Colonic mucosa (tissue), 4 donors: ENCODE measurements around the gene GHR. TPM values are rescaled to one million over a fixed set of nuclear protein-coding genes. Genes with fewer than 3 reads are reported as not detected.

Experiments used
- DNase-seq: peaks from one replicate; pipeline ENCODE4 v3.0.0-alpha.2; 2020
- H3K27ac ChIP-seq: fragments of 200-600 bp; one replicate; pipeline ENCODE4 v1.8.0; 2021
- H3K27me3 ChIP-seq: fragments of 200-600 bp; one replicate; pipeline ENCODE4 v1.8.0; 2021
- H3K36me3 ChIP-seq: fragments of 200-600 bp; one replicate; pipeline ENCODE4 v1.8.0; 2021
- H3K4me1 ChIP-seq: fragments of 200-600 bp; one replicate; pipeline ENCODE4 v1.8.0; 2021; ENCODE audit warnings: mild to moderate bottlenecking
- H3K4me3 ChIP-seq: fragments of 200-600 bp; one replicate; pipeline ENCODE4 v1.8.0; 2021
- H3K9ac ChIP-seq, 2 donors: one replicate each; pipeline ENCODE4 v1.7.0; 2013; ENCODE audit warnings: control low read depth in 2 of 2, low read depth in 2 of 2, low read length in 2 of 2
- H3K9me3 ChIP-seq: fragments of 200-600 bp; one replicate; pipeline ENCODE4 v1.8.0; 2021
- intact Hi-C: fragments of 100-400 bp; cut with DNase I; formaldehyde crosslinking; loops from one replicate; pipeline ENCODE4 v1.14.1; 2022
- total RNA-seq, 2 donors: library from RNA; stranded (reverse); fragmentation: NEBNext Ultra II Directional in 1 of 2; extraction: Animal tissue kit (Norgen Biotek cat#: 25700) in 1 of 2; gene quantifications; one replicate each; pipeline ENCODE4 v1.2.1, GENCODE V29; 2021
- TF ChIP-seq, protein P1 (sequence below): fragments of 200-600 bp; IDR thresholded peaks from one replicate; pipeline ENCODE4 v1.8.0; 2022; ENCODE audit warnings: antibody characterized with exemption, mild to moderate bottlenecking
- donor health status: healthy.
- donor health status: DM: no; HTN: no; CAD: no.
- donor health status: DM: no; HTN: no; CAD: no.

Gene GHR
- total RNA-seq, 2 donors from 2014 or later = 2.4 to 6.8 TPM

DNA sequence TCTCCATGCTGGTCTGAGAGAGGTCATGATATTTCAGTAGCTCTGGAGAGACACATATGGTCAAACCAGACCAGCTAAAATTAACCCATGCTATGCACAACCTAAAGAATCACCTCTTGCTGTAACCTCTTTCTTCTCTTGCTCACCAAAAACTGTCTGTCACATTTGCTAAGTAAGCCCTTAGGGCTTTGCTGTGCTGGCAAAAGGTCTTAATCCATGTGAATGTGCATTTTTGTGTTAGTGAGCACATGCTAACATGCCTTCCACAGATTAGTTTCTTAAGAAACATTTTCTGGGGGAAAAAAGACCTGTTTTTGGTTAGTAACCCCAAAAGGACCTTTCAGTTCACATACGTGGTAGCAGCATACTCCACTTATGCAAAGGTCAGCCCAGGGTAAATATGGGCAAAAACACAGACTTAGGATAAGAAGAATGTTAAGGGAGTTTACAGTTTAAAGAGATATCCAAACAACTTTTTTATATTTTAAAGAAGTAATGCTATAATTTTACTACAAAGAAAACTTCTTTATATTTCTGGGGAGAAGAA lies 209.2 kb downstream of the GHR start:
- no peak overlapping the region for H3K4me3 ChIP-seq
- H3K27ac ChIP-seq = no peak overlapping the region
- intact Hi-C loops = no loop called here
- H3K9me3 ChIP-seq = no peaks in the 10 kb centered on the region
- H3K9ac ChIP-seq = no peak overlapping the region
- H3K27me3 ChIP-seq = no peaks in the 10 kb centered on the region
- TF ChIP-seq, protein P1, sequence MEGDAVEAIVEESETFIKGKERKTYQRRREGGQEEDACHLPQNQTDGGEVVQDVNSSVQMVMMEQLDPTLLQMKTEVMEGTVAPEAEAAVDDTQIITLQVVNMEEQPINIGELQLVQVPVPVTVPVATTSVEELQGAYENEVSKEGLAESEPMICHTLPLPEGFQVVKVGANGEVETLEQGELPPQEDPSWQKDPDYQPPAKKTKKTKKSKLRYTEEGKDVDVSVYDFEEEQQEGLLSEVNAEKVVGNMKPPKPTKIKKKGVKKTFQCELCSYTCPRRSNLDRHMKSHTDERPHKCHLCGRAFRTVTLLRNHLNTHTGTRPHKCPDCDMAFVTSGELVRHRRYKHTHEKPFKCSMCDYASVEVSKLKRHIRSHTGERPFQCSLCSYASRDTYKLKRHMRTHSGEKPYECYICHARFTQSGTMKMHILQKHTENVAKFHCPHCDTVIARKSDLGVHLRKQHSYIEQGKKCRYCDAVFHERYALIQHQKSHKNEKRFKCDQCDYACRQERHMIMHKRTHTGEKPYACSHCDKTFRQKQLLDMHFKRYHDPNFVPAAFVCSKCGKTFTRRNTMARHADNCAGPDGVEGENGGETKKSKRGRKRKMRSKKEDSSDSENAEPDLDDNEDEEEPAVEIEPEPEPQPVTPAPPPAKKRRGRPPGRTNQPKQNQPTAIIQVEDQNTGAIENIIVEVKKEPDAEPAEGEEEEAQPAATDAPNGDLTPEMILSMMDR = no peak
- DNase-seq = no peak
- no peaks in the 10 kb centered on the region for H3K36me3 ChIP-seq
- H3K4me1 ChIP-seq = no peaks in the 10 kb centered on the region

DNA sequence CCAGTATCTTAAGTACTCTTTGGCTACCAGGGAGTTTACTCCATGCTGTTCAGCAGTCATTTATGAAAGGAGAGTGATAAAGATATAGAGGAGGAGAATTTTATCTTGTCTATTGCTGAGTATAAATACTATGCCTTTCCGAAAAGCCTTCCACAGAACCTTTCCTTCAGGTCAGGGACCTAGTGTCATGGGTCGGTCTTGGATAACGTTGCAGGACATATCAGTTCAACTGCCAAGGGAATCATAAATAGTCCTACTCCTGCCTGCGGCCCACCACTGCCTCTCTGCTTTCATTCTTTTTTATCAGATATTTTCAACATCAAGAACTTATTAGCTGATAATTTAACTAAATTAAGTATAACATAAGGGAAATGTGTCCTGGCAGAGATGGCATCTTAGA lies 211.3 kb downstream of the GHR start:
- Histone ChIP-seq H3K4me1 (no peaks in the 10 kb centered on the region), H3K27me3 (no peaks in the 10 kb centered on the region), H3K4me3 (no peak overlapping the region), H3K9ac (no peak overlapping the region), H3K36me3 (no peaks in the 10 kb centered on the region), H3K27ac (no peak overlapping the region), H3K9me3 (no peaks in the 10 kb centered on the region)
- TF ChIP-seq, protein P1 = no peak
- DNase-seq = no peak
- intact Hi-C loops = no loop called here

DNA sequence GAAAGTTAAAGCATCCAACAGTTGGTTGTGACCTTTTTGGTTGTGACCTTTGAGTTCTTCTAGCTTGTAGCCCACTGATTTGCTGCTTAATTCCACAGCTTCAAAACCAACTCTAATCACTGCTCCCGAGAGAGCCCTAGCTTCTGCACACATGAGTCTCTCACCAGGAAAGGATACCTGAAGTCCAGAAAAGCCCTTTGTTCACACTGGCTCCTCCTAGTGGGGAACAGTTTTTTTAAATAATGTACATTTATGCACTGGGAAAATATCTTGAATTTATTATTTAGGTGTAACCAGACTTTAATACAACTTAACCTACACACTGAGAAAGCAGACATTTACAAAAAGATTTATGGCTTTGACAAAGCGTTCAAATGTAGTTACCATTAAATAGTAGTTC lies 213.2 kb downstream of the GHR start:
- Histone ChIP-seq H3K27me3 (no peaks in the 10 kb centered on the region), H3K9me3 (no peaks in the 10 kb centered on the region), H3K36me3 (no peaks in the 10 kb centered on the region), H3K27ac (no peak overlapping the region), H3K4me1 (no peaks in the 10 kb centered on the region), H3K9ac (no peak overlapping the region), H3K4me3 (no peak overlapping the region)
- intact Hi-C loops = no loop called here
- DNase-seq = no peak
- TF ChIP-seq, protein P1 = no peak

DNA sequence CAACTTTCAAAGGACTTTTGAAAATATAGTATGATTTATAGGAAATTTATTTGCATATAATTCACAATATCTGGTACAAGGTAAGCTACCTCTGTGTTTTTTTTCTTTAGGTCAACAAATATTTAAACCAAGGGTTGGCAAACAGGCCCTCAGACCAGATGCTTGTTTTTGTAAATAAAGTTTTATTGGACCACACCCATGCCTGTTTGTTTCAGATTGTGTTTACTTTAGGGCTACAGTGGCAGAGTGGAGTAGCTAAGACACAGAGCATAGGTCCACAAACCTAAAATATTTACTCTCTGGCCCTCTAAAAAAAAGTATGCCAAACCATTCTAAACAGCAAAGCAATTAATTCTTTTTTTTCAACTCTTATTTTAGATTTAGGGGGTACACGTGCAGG lies 213.7 kb downstream of the GHR start:
- Histone ChIP-seq H3K4me3 (no peak overlapping the region), H3K27ac (no peak overlapping the region), H3K36me3 (no peaks in the 10 kb centered on the region), H3K4me1 (no peaks in the 10 kb centered on the region), H3K27me3 (no peaks in the 10 kb centered on the region), H3K9me3 (no peaks in the 10 kb centered on the region), H3K9ac (no peak overlapping the region)
- TF ChIP-seq, protein P1 = no peak
- DNase-seq = no peak
- intact Hi-C loops = no loop called here

DNA sequence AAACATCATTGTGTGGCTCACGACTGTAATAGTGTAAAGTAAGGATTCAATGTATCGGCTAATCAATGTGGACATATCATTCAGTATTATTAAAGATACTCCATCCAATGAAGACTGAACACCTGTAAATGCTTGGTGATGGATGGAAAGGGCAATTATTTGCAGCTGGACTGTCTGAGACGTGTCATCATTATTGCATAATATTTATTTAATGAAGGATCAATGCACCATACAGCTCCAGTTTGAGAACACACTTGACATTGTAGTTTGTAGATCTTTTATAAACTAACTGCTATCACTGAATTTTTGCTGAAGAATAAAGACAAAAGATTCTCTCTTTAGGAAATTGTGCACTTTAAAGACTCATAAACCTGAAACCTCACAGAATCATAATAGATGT lies 215.7 kb downstream of the GHR start:
- Histone ChIP-seq H3K4me1 (no peaks in the 10 kb centered on the region), H3K9me3 (no peaks in the 10 kb centered on the region), H3K27me3 (no peaks in the 10 kb centered on the region), H3K4me3 (no peak overlapping the region), H3K9ac (no peak overlapping the region), H3K27ac (no peak overlapping the region), H3K36me3 (no peaks in the 10 kb centered on the region)
- DNase-seq = no peak
- TF ChIP-seq, protein P1 = no peak
- intact Hi-C loops = no loop called here
